HG02642 (cell line): ENCODE results near the gene GCLM.
"Not testable (repeated sequence)": the region's sequence is repeated elsewhere in the genome, so short reads cannot be mapped to it uniquely, and the experiment has no call there.

ENCODE experiments used
- ATAC-seq: cut with Tn5 transposase; IDR thresholded peaks from one replicate; pipeline ENCODE4 v1.9.1; 2021; ENCODE audit warnings: mild to moderate bottlenecking; ENCODE audit not compliant: unreplicated experiment, poor library complexity

The GCLM gene

DNA sequence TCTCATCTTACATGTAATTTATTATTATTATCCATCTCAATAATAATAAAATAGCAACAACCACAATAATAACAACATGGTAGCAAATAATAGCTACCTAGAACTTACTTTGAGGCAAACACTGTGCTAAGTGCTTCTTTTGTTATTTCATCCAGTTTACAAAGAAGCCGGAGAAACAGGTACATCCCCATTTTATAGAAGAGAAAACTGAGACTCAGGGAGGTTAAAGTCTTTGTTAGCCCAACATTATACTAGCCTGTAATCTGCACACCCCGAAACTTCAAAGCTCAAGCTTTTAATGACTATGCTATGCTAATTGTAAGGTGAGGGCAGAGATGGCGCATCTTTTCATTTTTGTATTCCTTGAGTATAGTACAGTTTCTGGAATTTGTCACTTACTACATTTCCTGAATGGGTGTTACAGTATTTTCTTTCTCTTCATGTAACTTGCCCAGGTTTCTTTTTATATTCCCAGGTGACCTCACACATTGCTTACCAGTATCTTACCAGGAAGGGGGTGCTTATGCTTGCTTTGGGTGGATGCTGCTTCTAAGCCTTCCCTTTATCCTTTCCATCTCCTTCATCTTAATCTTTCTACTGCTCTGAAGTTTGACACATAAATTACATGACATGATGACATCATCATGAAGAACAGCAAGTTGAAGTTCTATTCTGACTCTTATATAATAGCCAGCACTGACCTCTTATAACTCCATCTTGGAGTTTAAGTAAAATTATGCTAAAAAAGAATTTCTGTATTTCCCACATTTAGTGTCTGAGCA, 8.3 kb downstream of the GCLM start:
- no peak for ATAC-seq

DNA sequence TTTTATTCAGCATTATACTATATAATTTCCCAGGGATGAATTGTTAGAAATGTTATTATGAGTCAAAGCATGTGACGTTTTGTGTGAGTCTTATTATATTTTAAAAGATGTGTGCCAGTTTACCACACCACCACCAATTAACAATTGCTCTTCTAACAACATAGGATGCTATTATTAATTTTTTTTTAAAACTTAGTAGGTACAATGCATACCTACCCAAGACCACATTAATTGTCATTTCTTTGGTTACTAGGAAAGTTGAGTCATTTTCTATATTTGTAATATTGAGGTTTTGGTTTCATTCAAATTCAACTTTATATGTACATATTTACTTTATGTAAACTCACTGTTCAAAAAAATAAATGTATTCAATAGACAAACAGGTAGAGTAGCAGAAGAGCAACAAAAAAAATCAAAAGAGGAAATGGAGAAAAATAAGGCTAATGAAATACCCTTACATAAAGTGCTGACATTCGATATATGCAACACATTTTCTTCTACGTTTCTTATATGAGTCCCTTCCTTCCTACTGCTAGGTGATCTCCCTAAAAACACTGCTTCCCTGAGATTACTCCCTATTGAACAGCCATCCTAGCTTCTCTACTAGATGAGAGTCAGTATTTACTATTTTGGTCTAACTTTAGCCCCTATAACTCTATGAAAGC, 9.6 kb downstream of the GCLM start:
- no peak for ATAC-seq

DNA sequence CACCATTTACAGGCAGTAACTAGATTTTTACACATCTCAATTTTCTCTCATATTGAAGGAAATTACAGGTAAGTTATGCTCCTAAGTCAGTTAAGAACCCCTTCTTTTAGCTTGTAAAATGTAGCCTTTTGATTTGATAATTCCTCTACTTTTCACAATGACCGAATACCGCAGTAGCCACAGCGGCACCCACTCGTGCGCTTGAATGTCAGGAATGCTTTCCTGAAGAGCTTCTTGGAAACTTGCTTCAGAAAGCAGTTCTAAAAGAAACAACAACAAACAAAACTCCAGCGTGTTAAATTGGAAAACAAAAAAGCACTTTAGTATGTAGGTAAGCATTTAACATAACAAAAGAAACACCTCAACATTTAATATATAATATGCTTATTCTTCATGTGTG, 20.3 kb downstream of the GCLM start:
- ATAC-seq: no peak

DNA sequence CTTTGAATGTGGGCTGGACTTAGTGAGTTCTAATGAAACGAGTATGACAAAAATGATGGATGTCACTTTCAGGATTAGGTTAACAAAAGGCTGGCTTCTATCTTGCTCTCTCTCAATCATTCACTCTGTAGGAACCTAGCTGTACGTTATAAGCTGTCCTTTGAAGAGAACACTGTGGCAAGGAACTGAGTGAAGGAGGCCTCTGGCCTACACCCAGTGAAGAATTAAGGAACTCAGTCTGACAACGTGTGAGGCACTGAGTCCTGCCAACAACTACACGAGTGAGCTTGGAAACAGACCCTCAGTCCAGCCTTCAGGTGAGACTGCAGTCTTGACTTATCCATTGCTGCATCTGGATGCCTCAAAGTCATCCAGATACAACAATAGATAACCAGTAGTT, 27.0 kb downstream of the GCLM start:
- ATAC-seq: no peak

DNA sequence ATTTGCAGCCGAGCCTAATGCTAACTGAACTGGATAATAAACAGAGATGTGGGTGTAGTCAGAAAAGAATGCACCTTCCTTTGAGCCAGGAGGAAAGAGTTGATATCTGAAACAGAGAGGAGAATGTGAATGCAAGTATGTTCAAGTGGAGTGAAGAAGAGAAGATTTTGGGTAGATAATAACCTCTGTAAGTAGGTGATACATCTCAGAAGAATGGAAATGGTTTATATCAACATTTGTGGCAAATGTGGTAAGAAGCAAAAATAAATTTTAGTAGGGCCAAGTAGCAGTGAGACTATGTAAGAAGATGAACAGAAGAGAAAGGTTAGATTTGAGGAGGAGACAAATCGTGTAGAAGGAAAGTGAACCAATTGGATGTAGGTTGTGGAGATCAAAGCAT, 28.5 kb downstream of the GCLM start:
- ATAC-seq: no peak

DNA sequence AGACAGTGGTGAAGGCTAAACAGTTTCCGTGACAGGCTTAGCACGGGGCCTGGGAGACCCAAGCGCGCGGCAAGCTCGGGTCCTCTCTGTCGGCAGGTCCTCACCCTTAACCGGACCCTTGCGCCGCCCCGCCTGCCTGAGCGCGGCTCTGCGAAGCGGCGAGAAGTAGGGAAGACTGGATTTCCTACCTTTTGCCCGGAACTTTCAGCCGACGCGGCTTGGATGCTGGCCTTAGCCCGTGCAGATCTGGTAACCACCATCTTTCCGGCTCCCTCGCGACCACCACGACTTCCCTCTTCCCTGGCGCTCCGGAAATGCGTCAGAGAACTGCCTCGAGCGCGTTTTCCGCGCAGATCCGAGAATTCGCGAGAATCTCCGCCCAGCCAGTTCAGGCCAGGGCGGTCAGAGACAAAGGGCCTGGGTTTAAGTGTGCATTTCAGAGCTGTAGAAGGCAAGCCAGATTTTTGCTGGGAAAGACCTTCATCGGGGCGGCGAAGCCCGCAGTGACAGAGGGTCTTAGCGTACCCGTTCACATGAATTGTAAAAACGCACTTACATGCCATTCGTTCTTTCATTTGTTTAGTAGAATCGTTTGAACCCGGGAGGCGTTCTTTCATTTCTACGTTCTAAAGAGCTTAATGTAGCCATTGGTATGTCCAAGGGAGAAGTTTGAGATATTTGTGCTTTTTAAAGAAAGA, 30.2 kb downstream of the GCLM start, which contains the start of gene DNTTIP2:
DNTTIP2 (minus strand) TSS at position 318 of the 698 bp plus-strand sequence; CDS start at position 260, 58 bp downstream.
- peak; percentile 95 for ATAC-seq

DNA sequence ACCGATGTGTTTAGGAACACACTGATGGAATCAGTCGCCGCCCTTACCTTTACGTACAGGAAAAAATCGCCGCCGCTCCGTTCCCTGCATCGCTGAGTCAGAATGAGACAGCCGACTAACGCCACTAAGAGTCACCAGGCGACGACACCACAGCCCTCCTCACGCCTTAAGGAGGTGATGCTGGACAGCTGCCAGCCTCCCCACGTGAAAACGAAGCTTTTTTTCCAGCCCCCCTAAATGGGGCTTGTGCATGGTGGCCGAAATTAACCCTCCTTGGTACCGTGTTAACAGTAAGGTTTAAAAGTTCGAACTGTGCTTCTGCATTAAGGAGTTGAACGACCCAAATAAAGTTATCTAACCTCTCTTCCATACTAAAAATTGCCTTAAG, 30.7 kb downstream of the GCLM start:
- peak; percentile 57 for ATAC-seq

DNA sequence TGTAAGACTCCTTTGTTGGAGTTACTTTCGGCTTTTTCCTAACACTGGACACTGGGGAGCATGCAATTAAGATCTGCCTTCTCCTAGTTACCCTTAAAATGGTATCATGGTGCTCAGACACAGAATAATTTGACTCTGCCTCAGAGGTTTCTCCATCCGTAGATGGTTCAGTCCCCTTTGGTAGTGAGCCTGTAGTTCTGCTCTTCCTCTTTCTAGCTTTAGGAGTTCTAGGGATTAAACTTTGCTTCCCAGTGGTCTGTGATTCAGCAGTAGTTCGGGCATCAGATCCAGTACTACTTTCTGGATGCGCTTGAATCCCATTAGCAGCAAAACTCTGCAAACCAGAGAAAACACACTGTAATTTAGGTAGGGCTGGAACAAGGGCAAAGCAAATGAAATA, 31.7 kb downstream of the GCLM start:
- ATAC-seq: no peak

DNA sequence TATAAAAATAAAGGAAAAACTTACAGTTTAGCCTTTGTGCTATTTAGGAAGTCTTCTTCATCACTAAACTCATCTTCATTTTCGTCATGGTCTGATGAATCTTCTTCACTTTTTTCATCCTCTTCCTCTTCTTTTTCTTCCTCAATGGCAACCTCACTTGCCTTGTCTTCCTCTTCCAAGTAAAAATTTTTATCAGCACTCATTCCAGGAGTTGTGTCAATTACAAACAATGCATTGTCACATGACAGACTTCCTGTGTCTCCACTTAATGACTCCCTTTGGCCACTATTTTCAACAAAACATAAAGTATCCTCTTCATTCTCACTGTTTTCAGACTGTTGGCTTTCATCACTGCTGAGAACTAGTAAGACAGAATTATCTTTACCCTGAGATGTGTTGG, 33.0 kb downstream of the GCLM start:
- ATAC-seq: no peak

DNA sequence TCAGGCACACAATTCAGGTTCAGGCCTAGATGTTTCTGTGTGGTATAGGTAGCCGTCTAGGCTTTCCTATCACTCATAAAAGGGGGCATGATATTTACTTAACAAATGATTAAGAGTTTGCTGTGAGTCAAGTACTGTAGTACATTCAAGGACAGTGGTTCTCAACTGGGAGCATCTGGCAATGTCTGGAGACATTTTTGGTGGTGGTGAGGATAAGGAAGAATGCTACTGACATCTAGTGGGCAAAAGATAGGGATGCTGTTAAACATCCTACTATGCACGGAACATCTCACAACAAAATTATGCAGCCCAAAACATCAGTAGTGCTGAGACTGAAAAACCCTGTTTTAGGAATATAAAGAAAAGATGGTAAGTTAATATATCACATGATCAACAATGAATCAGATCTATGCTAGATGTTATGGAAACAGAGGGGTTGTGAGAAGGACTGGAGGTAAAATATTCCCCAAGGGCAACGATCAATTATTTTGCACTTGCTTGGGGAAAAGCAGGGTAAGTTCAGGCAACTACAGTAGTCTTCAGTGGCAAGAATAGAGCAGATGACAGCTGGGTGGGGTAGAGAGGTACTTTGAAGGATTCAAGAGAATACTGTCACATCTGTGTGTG, 35.1 kb downstream of the GCLM start:
- no peak for ATAC-seq

DNA sequence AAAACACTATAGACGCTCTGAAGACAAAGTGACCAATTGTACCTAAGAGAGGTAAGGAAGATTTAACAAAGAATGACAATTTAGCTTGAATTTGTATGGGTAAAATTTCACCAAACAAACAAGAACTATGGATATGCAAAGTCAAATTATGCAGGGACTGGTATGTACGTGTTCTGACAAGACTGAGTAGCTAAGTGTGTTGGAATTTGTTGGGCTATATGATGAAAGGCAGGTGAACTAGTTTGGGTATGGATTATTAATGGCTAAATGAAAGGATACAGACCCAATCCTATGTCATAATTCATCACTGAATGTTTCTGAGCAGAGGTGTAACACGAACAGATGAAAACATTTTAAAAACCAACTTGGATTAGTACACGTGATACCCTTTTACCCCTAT, 37.9 kb downstream of the GCLM start:
- no peak for ATAC-seq

DNA sequence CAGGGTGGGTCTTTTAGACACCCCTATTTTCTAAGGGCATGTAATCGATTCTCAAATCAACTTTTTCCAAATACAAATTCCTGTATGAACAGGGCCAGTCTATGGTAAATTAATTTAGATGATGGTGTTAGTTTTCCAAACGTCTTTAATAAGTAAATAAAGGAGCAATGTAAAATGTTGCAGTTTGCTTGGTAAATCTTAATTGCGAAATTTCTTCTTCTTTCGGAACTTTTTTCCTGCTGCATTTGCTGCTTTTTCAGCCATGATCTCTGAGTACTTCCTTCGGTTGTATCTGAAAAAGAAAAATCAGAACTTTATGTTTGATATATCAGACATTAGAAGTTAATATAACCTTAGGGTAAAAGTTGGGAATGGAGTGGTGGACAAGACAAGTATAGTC, 39.6 kb downstream of the GCLM start:
- no peak for ATAC-seq

DNA sequence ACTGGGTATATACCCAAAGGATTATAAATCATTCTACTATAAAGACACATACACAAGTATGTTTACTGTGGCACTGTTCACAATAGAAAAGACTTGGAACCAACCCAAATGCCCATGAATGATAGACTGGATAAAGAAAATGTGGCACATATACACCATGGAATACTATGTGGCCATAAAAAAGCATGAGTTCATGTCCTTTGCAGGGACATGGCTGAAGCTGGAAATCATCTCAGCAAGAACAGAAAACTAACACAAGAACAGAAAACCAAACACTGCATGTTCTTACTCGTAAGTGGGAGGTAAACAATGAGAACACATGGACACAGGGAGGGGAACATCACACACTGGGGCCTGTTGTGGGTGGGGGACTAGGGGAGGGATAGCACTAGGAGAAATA, 40.7 kb downstream of the GCLM start:
- ATAC-seq: not testable (repeated sequence)

DNA sequence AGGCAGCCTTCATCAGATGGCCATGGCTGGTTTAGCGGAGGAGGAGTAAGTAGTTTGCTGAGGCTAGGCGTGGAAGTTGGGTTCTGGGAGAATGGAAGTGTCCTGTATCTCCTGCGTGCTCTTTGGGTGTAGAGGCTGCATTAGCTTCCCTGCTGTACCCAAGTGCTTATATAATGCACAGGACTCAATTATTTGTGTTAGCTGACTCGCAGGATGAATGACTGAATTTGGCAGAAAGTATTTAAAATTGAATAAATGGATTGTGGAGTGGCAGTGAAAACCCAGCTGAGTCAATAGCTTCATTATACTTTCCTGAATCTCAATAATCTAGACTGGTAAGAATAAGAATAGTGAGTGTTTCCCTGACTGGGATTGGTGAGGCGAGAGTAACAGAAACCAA, 44.0 kb downstream of the GCLM start:
- no peak for ATAC-seq

DNA sequence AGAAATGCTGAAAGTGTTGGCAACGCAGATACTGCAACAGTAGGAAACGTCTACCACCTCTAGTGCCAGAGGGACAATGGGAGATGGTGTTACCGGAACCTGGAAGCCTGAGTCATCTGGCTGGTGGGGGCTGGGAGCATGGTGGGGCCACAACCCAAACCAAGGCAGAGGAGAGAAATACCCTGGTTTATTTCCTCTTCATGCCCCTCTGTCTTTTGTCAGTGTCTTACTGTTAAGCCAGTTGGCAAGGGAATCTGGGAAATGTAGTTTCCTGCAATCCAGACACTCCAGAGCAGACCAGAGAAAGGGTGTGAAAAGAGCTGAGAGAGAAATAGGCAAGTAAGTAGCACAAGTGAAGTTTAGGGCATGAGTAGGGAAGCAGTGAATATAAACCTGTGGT, 45.1 kb downstream of the GCLM start:
- ATAC-seq: no peak

DNA sequence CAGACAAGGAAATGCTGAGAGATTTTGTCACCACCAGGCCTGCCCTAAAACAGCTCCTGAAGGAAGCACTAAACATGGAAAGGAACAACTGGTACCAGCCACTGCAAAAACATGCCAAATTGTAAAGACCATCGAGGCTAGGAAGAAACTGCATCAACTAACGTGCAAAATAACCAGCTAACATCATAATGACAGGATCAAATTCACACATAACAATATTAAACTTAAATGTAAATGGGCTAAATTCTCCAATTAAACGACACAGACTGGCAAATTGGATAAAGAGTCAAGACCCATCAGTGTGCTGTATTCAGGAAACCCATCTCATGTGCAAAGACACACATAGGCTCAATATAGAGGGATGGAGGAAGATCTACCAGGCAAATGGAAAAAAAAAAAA, 51.6 kb downstream of the GCLM start:
- not testable (repeated sequence) for ATAC-seq

DNA sequence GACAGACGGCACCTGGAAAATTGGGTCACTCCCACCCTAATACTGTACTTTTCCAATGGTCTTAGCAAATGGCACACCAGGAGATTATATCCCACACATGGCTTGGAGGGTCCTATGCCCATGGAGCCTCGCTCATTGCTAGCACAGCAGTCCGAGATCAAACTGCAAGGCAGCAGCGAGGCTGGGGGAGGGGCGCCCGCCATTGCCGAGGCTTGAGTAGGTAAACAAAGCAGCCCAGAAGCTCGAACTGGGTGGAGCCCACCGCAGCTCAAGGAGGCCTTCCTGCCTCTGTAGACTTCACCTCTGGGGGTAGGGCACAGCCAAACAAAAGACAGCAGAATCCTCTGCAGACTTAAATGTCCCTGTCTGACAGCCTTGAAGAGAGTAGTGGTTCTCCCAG, 53.2 kb downstream of the GCLM start:
- not testable (repeated sequence) for ATAC-seq

DNA sequence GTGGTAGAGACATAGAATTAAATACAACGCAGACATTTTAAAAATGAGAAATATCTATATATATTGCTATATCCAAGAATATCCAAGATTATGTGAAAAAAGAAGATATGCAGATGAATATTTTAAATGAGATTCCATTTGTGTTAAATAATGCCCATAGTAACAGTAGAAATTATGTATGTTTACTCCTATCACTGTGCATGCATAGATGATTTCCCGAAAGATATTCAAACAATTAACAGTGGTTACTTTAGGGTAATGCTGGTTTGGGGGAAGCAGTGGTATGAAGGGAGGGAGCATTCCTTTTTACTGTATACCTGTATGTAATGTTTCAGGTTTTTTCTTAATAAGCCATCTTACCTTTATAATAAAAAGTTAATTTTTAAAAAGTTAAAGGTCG, 55.3 kb downstream of the GCLM start:
- ATAC-seq: no peak

DNA sequence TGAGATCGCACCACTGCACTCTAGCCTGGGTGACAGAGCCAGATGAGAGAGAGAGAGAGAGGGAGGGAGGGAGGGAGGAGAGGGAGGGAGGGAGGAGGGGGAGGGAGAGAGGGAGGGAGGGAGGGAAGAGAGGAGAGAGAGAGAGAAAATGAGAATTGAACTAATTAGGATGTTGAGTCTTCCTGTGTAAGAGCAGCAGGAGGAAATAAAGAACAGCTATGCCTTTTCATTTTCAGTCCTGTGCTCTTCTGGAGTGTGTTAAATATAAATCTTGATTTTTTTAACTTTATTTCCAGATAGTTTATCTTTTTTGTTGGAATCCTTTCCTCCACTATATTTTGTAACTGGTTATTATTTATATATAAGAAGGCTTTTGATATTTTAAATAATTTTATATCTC, 57.4 kb downstream of the GCLM start:
- ATAC-seq: no peak

DNA sequence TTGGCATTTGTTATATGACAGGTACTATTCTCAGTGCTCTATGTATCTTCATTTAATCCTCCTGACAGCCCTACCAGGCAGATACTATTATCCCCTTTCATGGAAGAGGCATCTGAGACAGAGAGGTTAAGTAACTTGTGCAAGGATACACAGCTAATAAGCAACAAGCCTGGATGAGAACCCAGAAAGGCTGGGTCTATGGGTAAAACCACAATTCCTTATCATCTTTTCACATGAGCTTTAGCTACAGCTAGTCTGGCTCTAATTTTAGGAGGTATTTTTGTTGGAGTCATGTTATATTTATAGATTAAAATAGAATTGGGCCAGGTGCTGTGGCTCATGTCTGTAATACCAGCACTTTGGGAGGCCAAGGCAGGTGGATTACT, 57.9 kb downstream of the GCLM start:
- ATAC-seq: no peak
